K562 (cell line): ENCODE data around the gene FCHSD1. TPM values are rescaled to one million over a fixed set of nuclear protein-coding genes. Genes with fewer than 3 reads are reported as not detected.

Experiments used
- ATAC-seq: fragments of 200-7000 bp; cut with Tn5 transposase; 3 replicates; pipeline ENCODE4 v1.9.1; 2020; ENCODE audit warnings: moderate library complexity
- BruUV-seq: library from RNA; stranded (reverse); fragments of 400-500 nt; replicated peaks from 2 replicates; lab custom pipeline; 2021; lab: Mats Ljungman, UMichigan
- CTCF ChIA-PET: fragments of 300-600 bp; formaldehyde crosslinking; extraction: SDS; loops from one replicate; lab custom pipeline; 2021; ENCODE audit warnings: low intra/inter-chr PET ratio; lab: Yijun Ruan, JAX
- POLR2A ChIA-PET: fragments of 300-600, 350-650 bp; sonication (Branson Sonifier 250); formaldehyde crosslinking; extraction: SDS; loops from one replicate; lab custom pipeline; 2021; ENCODE audit warnings: antibody characterized with exemption, inconsistent platforms; lab: Yijun Ruan, JAX
- DNase-seq, 4 experiments: peaks; one replicate each; pipeline versions ENCODE4 v3.0.0 to v3.0.0-alpha.2; 2011 to 2018; ENCODE audit warnings: low spot score in 3 of 4, mixed read lengths in 3 of 4; ENCODE audit errors: extremely low read depth in 1 of 4
- FAIRE-seq: peaks from 2 replicates; lab custom pipeline; 2011; peaks lifted over from hg19 to GRCh38; lab: Jason Lieb, UNC
- H2AFZ ChIP-seq: 2 replicates; pipeline ENCODE4 v1.6.0; 2011; ENCODE audit warnings: low read depth, low read length, control low read depth, inconsistent platforms
- H3K27ac ChIP-seq: fragments of 200-600 bp; 3 replicates; pipeline ENCODE4 v1.8.0; 2011; ENCODE audit warnings: low read depth, mild to moderate bottlenecking, control low read depth, inconsistent platforms, low read length, moderate library complexity, mixed read lengths; ENCODE audit errors: extremely low read depth
- H3K27me3 ChIP-seq, 2 experiments: fragments of 300-600 bp in 1 of 2; 2 replicates in 1 of 2; 3 replicates in 1 of 2; pipeline versions ENCODE4 v1.6.0 to v1.8.0; 2011; ENCODE audit warnings: inconsistent platforms in 2 of 2, low read length in 2 of 2, mild to moderate bottlenecking in 1 of 2, mixed read lengths in 1 of 2, moderate library complexity in 1 of 2; ENCODE audit not compliant: control insufficient read depth in 2 of 2, insufficient read depth in 2 of 2
- H3K36me3 ChIP-seq: fragments of 300-600 bp; 3 replicates; pipeline ENCODE4 v1.8.0; 2011; ENCODE audit warnings: mild to moderate bottlenecking, low read length, inconsistent platforms; ENCODE audit not compliant: control insufficient read depth, insufficient read depth
- H3K4me1 ChIP-seq, 2 experiments: fragments of 200-600 bp in 1 of 2; replicated peaks in 1 of 2; 2 replicates in 1 of 2; 3 replicates in 1 of 2; pipeline versions ENCODE4 v1.5.1 to v1.8.0; 2011; ENCODE audit warnings: inconsistent platforms in 2 of 2, low read length in 2 of 2, mild to moderate bottlenecking in 1 of 2, mixed read lengths in 1 of 2, moderate library complexity in 1 of 2; ENCODE audit not compliant: control insufficient read depth in 2 of 2, insufficient read depth in 2 of 2
- H3K4me2 ChIP-seq: 2 replicates; pipeline ENCODE4 v1.6.1; 2011; ENCODE audit warnings: low read length, control low read depth, inconsistent platforms, mixed read lengths; ENCODE audit not compliant: insufficient read depth
- H3K4me3 ChIP-seq: fragments of 200-600 bp; sonication (generic), shearing (Covaris generic); 2 replicates; pipeline ENCODE4 v1.5.1; 2016; ENCODE audit warnings: control low read depth, inconsistent platforms
- H3K79me2 ChIP-seq: fragments of 200-600 bp; 3 replicates; pipeline ENCODE4 v1.8.0; 2011; ENCODE audit warnings: low read length, inconsistent platforms; ENCODE audit not compliant: control insufficient read depth, insufficient read depth
- H3K9ac ChIP-seq, 2 experiments: 2 replicates each; pipeline versions ENCODE4 v1.6.0 to v1.6.1; 2011; ENCODE audit warnings: low read depth in 2 of 2, low read length in 2 of 2, control low read depth in 1 of 2, inconsistent platforms in 1 of 2, mild to moderate bottlenecking in 1 of 2, mixed read lengths in 1 of 2; ENCODE audit not compliant: insufficient read depth in 1 of 2
- H3K9me1 ChIP-seq: one replicate; pipeline ENCODE4 v1.6.0; 2011; ENCODE audit warnings: inconsistent platforms, mild to moderate bottlenecking, low read length, moderate library complexity; ENCODE audit not compliant: control insufficient read depth, insufficient read depth
- H3K9me3 ChIP-seq: replicated peaks from 2 replicates; pipeline ENCODE4 v1.5.1; 2011; ENCODE audit warnings: low read depth, low read length, inconsistent platforms; ENCODE audit not compliant: control insufficient read depth, insufficient read depth
- H4K20me1 ChIP-seq: replicated peaks from 2 replicates; pipeline ENCODE4 v1.6.1; 2011; ENCODE audit warnings: low read length, inconsistent platforms, mixed read lengths; ENCODE audit not compliant: control insufficient read depth, insufficient read depth
- BHLHE40 ChIP-seq: IDR thresholded peaks from 2 replicates; pipeline ENCODE4 v1.6.1; 2011; ENCODE audit warnings: low read length, improper control_type of control experiment
- CBFA2T2 ChIP-seq: fragments of 450-650 bp; conservative IDR thresholded peaks from 2 replicates; pipeline ENCODE4 v1.6.1; 2017; ENCODE audit warnings: mild to moderate bottlenecking
- CEBPB ChIP-seq: fragments of 450-650 bp; IDR thresholded peaks from 2 replicates; pipeline ENCODE4 v1.6.1; 2016; ENCODE audit warnings: missing genetic modification characterization, missing compliant biosample characterization
- GABPA ChIP-seq: fragments of 200-800 bp; sonication (Bioruptor generic); conservative IDR thresholded peaks from 2 replicates; pipeline ENCODE4 v1.6.1; 2016; ENCODE audit warnings: low read depth, missing genetic modification characterization, missing compliant biosample characterization
- GATAD2B ChIP-seq: fragments of 450-650 bp; IDR thresholded peaks from 2 replicates; pipeline ENCODE4 v1.6.1; 2017; ENCODE audit warnings: mild to moderate bottlenecking, borderline replicate concordance
- HSF4 ChIP-seq: fragments of 250-450 bp; sonication (Bioruptor Pico); IDR thresholded peaks from 2 replicates; pipeline ENCODE4 v2.1.2; 2022; ENCODE audit warnings: mild to moderate bottlenecking, moderate library complexity, borderline replicate concordance
- IRF9 ChIP-seq: fragments of 450-650 bp; IDR thresholded peaks from 2 replicates; pipeline ENCODE4 v1.6.1; 2016; ENCODE audit warnings: missing biosample characterization, missing genetic modification characterization
- MEIS2 ChIP-seq: fragments of 450-650 bp; IDR thresholded peaks from 2 replicates; pipeline ENCODE4 v1.6.1; 2014; ENCODE audit warnings: mild to moderate bottlenecking; ENCODE audit not compliant: partially characterized antibody
- NFIC ChIP-seq: fragments of 450-650 bp; IDR thresholded peaks from 2 replicates; pipeline ENCODE4 v1.6.1; 2017; ENCODE audit warnings: mild to moderate bottlenecking, inconsistent platforms
- PHF21A ChIP-seq: fragments of 450-650 bp; IDR thresholded peaks from 2 replicates; pipeline ENCODE4 v1.6.1; 2017; ENCODE audit warnings: low read depth, borderline replicate concordance
- RB1 ChIP-seq: fragments of 450-650 bp; IDR thresholded peaks from 2 replicates; pipeline ENCODE4 v1.6.1; 2017; ENCODE audit warnings: low read depth, mild to moderate bottlenecking
- TARDBP ChIP-seq: fragments of 450-650 bp; IDR thresholded peaks from 2 replicates; pipeline ENCODE4 v1.6.1; 2016
- TRIM25 ChIP-seq: fragments of 450-650 bp; IDR thresholded peaks from 2 replicates; pipeline ENCODE4 v1.7.0; 2016; ENCODE audit warnings: borderline replicate concordance
- ZEB2 ChIP-seq: fragments of 450-650 bp; IDR thresholded peaks from 2 replicates; pipeline ENCODE4 v1.6.1; 2016
- ZNF395 ChIP-seq: fragments of 200-800 bp; sonication (Bioruptor generic); IDR thresholded peaks from 2 replicates; pipeline ENCODE4 v1.6.1; 2017; ENCODE audit warnings: missing genetic modification characterization, missing compliant biosample characterization
- ZNF639 ChIP-seq, 2 experiments: fragments of 200-800 bp in 1 of 2; sonication (Bioruptor generic) in 1 of 2; sonication (generic) in 1 of 2; formaldehyde crosslinking in 1 of 2; IDR thresholded peaks in 1 of 2; conservative IDR thresholded peaks in 1 of 2; 2 replicates each; pipeline versions ENCODE4 v1.5.0 to v1.6.1; 2016 to 2020; ENCODE audit warnings: missing compliant biosample characterization in 1 of 2, missing genetic modification characterization in 1 of 2, missing genetic modification reagents in 1 of 2
- ZNF830 ChIP-seq: fragments of 250-450 bp; sonication (Bioruptor Pico); IDR thresholded peaks from 2 replicates; pipeline ENCODE4 v1.5.0; 2021; ENCODE audit warnings: mild to moderate bottlenecking
- WGBS: fragments of 100-300 bp; shearing (Covaris generic); methylation state at CpG from one replicate; pipeline ENCODE4 v1.1.6; 2016; ENCODE audit warnings: low coverage, mixed read lengths; ENCODE audit not compliant: insufficient coverage; ENCODE audit errors: missing lambda C conversion rate; 5-methylcytosine and 5-hydroxymethylcytosine counted together
- in situ Hi-C: fragments of 300-500 bp; cut with MboI; formaldehyde crosslinking; loops from 4 replicates; pipeline ENCODE4 v1.15.0; 2018; ENCODE audit warnings: inconsistent platforms, mixed read lengths
- intact Hi-C: fragments of 100-400 bp; cut with micrococcal nuclease; formaldehyde crosslinking; loops from 2 replicates; pipeline ENCODE4 v1.14.2; 2022
- polyA plus RNA-seq, 8 experiments: library from polyadenylated mRNA; depleted of rRNA in 4 of 8; stranded (reverse) in 5 of 8; unstranded in 3 of 8; fragments of >200 nt; fragmentation: Nextera tagmentation in 2 of 8; fragmentation: Illumina TruSeq in 1 of 8; extraction: Ambion mirVana in 2 of 8; extraction: Trizol in 1 of 8; gene quantifications; 2 replicates each; pipeline versions ENCODE4 v1.2.1 to v1.2.3, GENCODE V29; 2011 to 2014; ENCODE audit warnings: inconsistent platforms in 1 of 8, missing spikeins in 1 of 8
- total RNA-seq, 7 experiments: library from RNA; depleted of rRNA in 6 of 7; stranded (reverse); fragments of >200 nt in 6 of 7; fragmentation: Illumina TruSeq in 2 of 7; extraction: Trizol in 2 of 7; gene quantifications; 2 replicates each; pipeline versions ENCODE4 v1.2.1 to v1.2.3, GENCODE V29; 2011 to 2021; ENCODE audit warnings: low replicate concordance in 1 of 7

FCHSD1 gene
- total and polyA plus RNA-seq, 9 of the 15 experiments (the other 6 are each of a cell fraction or from before 2014, with no cell fraction given) = 0.35 to 37.5 (median 13.6) TPM

GRCh38 chr5:141691286-141691866, 40.2 kb upstream of the FCHSD1 start:
- intact Hi-C loops = loop anchor here (5.0 kb wide), 1 partner anchor 136 kb away; no protein-coding TSS in a partner anchor
- peak overlapping the region; percentile 79 for H3K4me2 ChIP-seq
- ATAC-seq = peak; percentile 72
- no peaks in the 10 kb centered on the region for H3K9me3 ChIP-seq
- CTCF ChIA-PET = interaction anchor here (0.8 to 1.3 kb wide), 8 partner anchors 122 to 455 kb away, joined by 3 to 8 read pairs (median 3); partner anchors contain the start of gene PCDH1
- BruUV-seq = no TSS peak
- peak overlapping the region in 1 of 2 experiments; percentile 49; a peak in 2 of 4 replicates for H3K9ac ChIP-seq
- no peaks in the 10 kb centered on the region for H3K9me1 ChIP-seq
- peak; percentile 89 for FAIRE-seq
- POLR2A ChIA-PET = interaction anchor here (0.6 to 1.6 kb wide), 7 partner anchors 8 to 452 kb away, joined by 3 to 5 read pairs (median 4); no protein-coding TSS in a partner anchor
- H3K79me2 ChIP-seq = no peaks in the 10 kb centered on the region
- peak overlapping the region; percentile 76 for H2AFZ ChIP-seq
- peaks cover 0 to 5% of the 10 kb centered on the region in 2 experiments; a peak in 3 of 5 replicates for H3K27me3 ChIP-seq
- peak overlapping the region; percentile 81 for H3K27ac ChIP-seq
- peaks cover 38 to 56% of the 10 kb centered on the region in 2 experiments for H3K4me1 ChIP-seq
- 5% methylated on average over 9 of the region's 9 CpGs for WGBS
- in situ Hi-C loops = no loop called here
- DNase-seq = peak; percentile 68 to 89 (median 78)
- H3K4me3 ChIP-seq = no peak overlapping the region
- H3K36me3 ChIP-seq = no peaks in the 10 kb centered on the region
- no peaks in the 10 kb centered on the region for H4K20me1 ChIP-seq
- TF ChIP-seq IRF9 (tag) (no peak), MEIS2 (peak; percentile 33), TARDBP (peak; percentile 37; the same call in 1 of the 2 replicates), NFIC (peak; percentile 81), GABPA (tag) (peak; percentile 50; the same call in 1 of the 2 replicates), BHLHE40 (peak; percentile 49), HSF4 (CRISPR knock-in tag) (no peak), CEBPB (tag) (peak; percentile 70), TRIM25 (no peak), ZNF830 (CRISPR knock-in tag) (no peak), CBFA2T2 (peak; percentile 92), ZNF395 (CRISPR knock-in tag) (peak; percentile 92), RB1 (no peak), ZNF639 (CRISPR knock-in tag; conservative IDR thresholded peaks at IDR 0.05 in 1 of 2, IDR thresholded peaks at IDR 0.05 in 1 of 2) (peak in 1 of 2 experiments; percentile 82; a peak in 2 of 4 replicates), PHF21A (0 out of 2 replicates have a peak, but pooled peaks have one; percentile 6), GATAD2B (peak; percentile 45; the same call in 1 of the 2 replicates), ZEB2 (peak; percentile 69)
